ACHN (cell line): Measurements from ENCODE around the gene UPP2.

Experiments used
- DNase-seq: peaks from one replicate; pipeline ENCODE4 v3.0.0-alpha.2; 2015
- in situ Hi-C: cut with HindIII; loops from 2 replicates; pipeline ENCODE4 v1.10.0; 2017; ENCODE audit warnings: low sequenced_read_pairs, low pct_ligation_motif_present, low pct_unique_long_range_greater_than_20kb

UPP2 gene

DNA sequence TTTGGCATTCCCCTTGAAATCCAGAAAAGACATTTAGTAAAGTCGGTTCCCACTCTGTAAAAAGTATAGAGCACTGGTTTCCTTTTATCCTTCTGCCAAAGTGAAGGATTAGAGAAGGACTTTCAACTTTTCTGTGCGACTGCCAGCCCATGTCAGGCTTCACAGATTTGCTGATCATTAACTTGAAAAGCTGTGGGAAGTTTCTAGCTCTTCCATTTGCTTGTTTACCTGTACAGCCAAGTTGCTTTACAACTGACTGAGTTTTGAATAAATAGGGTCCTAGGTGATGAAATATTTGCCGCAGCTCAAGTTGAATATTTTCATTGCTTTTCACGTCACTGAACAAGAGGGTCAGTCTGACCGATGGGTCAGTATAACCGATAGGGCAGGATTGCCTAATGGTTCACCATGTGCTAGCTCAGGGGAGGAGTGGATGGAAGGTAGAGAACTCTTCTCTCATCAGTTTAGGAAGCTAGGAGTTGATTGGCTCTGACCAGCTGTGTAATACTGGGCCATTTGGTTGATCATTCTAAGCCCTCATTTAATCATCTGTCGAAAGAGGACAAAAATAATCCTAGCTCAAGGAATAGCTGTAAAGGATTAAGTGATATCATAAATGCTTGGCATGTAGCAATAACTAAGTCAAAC lies 30.4 kb downstream of the UPP2 start:
- peak; percentile 92 for DNase-seq
- in situ Hi-C loops: no loop called here

DNA sequence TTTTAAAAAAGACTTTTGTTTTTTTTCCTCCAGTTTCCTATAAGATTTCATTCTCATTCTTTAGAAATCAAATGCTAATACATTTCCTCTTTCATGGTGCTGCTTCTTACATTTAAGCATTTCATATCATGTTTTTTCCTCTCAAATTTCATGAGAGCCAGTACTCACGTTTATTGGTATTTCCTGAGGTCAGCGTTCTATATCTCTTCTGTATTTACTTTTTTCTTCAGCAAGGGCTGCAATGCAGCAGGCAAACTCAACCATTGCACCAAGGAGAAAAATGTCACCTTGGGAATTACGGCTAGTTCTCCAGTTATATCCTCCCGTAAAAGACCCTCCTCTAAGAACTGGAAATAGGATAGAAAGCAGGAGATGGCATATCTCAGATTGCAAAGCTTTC lies 32.4 kb downstream of the UPP2 start:
- DNase-seq: no peak
- in situ Hi-C loops: no loop called here

DNA sequence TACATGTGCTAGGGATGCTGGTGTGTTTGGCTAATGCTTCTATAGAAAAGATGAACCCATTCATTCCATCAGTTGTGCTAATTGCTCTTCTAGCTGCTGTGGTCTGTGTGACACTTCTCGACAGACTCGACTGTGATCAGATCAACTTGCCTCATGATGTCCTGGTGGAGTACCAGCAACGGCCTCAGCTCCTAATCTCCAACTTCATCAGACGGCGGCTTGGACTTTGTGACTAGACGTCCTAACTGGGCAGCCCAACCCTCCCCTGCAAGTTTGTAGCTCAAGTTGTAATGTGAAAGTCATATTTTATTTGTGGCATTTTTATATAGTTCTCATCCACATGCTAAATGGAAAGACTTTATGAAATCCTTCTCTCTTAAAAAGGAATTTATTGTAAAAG lies 33.0 kb downstream of the UPP2 start:
- no peak for DNase-seq

DNA sequence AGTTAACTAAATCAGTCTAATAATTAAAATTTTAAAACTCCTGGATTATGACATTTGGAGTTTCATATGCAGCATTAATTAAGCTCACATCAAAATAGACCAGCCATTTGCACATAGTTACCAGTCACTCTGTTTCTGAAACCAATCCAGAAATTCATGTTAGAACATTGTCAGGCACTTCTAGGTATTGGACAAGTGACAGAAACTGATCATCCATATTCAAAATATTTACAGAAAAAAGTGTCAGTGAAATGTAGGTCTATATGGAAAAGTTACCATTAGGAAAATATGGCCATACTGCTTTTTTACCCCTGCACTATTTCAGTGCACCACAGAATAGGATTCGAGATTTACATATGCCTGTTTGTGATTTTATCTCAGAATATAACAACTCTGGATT lies 33.4 kb downstream of the UPP2 start:
- in situ Hi-C loops: no loop called here
- no peak for DNase-seq

More for the DNA sequence above, 33.0 kb downstream of the UPP2 start:
- in situ Hi-C loops: no loop called here

DNA sequence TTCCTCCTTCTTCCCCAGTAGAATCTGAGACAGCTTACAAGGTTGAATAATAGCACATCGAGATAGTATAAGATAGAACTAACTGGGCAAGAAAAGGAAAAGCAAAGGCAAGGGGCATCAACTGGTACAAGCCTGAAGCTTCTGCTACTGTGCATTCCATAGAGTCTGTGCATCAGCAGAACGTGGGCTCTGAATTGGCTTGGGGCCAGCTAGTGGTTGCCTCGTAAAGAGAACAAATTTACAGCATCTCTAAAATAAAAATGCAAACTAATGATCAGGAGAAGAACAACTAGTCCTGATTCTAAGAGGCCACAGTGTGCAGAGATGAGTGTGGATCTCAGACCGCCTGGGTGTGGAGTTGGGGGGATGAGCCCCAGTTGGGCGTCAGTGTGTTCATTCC lies 36.6 kb downstream of the UPP2 start:
- in situ Hi-C loops: no loop called here

DNA sequence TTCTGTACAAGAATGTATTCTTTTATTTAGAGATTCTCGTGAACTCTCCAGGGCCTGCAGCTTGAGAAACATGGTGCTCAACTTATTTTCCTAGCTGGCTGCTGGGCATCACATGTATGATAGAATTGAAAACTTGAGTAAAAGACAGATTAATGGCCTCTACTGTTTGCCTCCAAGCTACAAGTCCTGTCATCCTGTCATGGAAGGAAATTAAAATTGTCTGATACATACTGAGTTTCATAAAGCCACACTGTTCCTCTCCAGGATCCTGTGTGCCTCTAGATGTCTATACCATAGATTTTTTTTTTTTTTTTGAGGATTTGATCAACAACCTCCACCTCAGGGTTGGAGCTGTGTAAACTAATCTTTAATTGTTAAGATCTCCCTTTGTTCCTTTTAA lies 38.5 kb downstream of the UPP2 start:
- no peak for DNase-seq
- in situ Hi-C loops: no loop called here

More for the DNA sequence above, 36.6 kb downstream of the UPP2 start:
- DNase-seq: no peak

DNA sequence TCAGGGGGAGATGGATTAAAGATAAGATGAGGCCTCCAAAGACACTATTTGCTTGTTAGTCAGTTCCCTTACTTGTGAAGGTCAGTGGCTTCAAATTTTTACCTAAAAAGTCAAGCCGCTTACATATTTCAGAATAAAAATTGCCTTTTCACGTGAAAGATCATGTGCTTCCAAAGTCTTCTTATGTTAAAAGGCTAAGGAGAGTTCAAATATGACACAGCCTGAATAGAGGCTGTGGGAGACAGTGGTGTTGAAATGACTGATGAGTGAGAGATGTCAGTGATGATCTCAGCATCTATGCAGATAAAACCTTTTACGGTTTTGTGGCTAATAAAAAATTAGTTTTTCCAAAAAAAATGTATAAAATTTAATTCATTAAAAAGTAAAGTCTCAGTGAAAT lies 40.5 kb downstream of the UPP2 start:
- in situ Hi-C loops: no loop called here
- no peak for DNase-seq

DNA sequence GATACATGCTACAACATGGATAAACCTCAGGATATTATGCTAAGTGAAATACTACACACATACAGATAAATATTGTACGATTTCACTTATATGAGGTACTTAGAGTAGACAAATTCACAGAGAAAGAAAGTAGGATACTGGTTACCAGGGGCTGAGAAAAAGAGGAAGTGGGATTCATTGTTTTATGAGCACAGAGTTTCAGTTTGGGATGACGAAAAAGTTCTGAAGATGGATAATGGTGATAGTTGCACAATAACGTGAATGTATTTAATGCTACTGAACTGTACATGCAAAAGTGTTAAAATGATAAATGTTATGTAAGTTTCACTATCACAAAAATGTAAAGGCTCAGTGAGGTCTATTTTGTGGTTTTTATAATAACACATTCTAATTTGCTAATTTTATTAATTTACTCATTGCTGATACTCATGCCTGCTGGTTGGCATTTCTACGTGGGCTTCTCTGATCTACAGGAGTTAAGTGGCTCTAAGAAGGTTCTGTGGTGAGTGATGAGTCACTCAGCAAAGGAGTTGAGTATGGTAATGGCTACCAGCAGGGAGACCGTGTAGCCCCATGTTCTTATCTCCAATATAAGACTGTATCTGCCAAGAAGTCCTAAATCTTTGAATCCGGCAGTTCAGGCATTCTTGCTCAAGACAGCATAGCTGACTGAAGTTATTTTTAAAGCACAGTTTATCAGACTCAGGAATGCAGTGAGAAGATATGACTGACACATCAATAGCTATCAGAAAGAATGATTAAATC lies 41.1 kb downstream of the UPP2 start:
- DNase-seq: no peak
- in situ Hi-C loops: no loop called here

DNA sequence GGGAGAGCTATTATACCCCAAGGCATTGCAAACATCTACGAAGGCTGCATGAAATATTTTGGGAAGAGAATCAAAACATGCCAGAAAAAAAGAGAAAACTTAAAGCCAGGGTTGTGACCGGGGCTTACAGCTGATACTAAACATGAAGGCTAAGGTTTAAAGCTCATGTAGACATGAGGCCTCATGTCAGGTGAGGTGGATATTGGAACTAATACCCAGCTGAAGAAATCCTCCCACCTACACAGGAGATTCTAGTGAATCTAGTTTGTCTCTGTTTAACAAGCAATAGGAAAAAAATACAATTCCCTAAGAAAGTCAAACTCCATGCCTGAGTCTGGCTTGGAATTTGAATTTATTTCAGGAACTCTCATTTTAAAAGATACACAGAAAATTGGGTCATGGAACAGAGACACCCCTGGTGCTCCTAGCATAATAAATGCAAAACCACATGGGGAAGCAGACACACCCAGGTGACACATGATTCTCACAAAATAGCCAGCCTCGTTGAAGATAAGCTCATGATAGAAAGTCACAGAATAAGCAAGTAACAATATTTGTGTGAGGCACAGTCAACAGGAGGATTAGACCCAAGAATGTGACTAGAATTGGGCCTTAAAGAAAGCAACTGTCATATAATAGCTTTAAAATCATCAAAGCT lies 42.2 kb downstream of the UPP2 start:
- in situ Hi-C loops: no loop called here
- DNase-seq: no peak

DNA sequence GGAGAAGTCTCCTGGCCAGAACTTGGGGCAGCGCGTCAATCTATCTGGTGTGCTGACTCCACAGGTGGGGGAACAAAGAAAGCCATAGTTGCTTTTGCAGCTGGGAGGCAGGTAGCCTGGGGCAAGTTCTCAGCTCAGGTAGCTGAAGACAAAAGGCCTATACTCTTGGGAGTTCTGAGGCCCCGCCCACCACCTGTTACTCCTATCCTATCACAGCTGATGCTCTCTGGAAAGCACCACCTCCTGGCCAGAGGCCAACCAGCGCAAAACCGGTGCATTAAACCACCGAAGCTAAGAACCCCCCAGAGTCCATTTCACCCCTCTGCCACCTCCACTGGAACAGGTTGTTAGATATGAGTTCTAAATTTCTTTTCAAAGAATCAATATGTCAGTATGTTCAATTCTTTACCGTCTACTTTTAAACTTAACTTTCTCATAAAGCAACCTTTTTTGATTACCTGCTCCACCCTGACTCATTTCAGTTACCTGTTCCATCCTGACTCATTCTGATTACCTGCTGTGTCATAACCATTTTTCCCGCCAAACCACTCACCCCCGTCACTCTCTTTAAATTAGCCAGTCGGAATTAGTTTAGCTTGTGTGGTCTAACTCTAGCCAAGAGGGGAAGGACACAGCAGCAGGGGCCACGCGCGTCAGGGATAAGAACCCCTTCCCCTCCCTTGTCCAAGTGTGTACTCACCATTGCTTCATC lies 43.4 kb downstream of the UPP2 start:
- no peak for DNase-seq
- in situ Hi-C loops: no loop called here

DNA sequence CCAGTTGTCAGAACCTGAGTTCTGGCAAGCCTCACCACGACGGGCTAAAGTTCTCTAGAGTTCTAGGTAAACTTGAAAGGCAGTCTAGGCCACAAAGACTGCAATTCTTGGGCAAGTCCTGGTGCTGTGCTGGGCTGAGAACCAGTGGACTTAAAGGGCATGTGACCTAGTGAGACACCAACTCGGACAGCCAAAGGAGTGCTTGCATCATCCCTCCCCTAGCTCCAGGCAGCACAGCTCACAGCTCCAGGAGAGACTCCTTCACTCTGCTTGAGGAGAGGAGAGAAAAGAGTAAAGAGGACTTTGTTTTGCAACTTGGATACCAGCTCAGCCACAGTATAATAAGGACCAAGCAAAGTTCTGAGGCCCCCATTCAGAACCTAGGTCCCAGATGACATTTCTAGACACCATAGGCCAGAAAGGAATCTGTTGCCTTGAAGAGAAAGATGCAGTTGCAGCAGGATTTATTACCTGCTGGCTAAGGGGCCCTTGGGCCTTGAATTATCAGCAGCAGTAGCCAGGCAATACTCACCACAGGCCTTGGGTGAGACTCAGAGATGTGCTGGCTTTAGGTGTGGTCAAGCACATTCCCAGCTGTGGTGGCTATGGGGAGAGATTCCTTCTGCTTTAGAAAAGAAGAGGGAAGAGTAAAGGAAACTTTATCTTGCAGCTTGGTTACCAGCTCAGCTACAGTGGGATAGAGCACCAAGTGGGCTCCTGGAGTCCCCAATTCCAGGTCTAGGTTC lies 51.8 kb downstream of the UPP2 start:
- DNase-seq: no peak
- in situ Hi-C loops: no loop called here

DNA sequence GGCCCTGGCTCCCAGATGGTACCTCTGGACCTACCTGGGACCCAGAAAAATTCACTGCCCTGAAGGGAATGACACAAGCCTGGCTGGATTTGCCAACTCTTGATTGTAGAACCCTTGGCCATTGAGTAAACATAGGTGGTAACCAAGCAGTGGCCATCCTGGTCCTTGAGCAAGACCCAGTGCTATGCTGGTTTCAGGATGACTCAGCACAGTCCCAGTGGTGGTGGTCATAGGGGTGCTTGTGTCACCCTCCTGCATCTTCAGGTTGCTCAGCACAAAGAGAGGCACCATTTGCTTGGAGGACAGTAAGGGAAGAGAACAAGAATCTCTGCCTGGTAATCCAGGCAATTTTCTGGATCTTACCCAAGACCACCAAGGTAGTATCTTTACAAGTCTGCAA lies 52.9 kb downstream of the UPP2 start:
- in situ Hi-C loops: no loop called here
- DNase-seq: no peak

DNA sequence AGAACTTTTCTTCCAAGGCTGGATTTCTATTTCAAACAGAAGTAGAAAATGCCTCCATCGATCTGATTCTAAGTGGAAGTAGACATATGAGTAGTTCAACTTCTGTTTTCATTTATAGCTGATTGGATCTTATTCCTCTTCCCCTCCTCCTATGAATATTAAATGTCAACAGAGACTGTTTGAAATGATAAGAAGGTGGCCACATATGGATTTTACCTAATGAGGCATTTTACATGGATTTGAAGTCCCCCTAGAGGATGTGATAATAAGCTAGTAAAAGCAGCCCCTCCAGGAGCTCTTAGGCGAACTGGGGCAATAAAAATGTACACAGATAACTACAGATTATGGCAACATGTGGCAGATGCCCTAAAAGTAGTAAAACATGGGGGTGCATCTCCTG lies 71.0 kb downstream of the UPP2 start:
- in situ Hi-C loops: no loop called here
- no peak for DNase-seq

DNA sequence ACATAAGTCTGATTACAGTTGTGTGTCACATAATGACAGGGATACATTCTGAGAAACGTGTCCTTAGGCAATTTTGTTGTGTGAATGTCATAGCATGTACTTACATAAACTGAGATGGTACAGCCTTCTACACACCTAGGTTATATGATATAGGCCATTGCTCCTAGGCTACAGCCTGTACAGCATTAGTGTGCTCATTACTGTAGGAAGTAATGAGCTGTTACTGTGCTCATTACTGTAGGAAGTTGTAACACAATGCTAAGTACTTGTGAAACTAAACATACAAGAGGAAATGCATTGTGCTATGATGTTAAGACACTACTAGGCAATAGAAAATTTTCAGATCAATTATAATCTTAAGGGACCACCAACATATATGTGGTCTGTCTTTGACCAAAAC lies 72.8 kb downstream of the UPP2 start:
- in situ Hi-C loops: no loop called here
- no peak for DNase-seq

DNA sequence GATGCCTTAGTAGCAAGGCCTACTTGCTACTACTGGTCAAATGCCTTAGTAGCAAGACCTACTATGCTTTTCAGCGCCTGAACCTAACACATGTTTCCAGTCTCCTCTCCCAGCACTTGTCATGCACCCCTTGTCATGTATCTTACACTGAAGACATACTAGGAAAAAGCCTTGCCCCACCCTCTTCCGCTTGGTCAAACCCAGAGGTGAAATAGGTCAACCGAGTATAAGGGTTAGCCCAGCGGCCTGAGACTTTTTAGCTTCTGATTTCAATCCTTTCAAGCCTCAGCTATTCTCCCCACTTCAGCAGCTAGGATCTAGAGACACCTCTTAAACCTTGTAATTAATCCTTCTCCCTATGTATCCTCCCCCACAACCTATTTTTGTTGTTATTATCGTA lies 73.3 kb downstream of the UPP2 start:
- in situ Hi-C loops: no loop called here
- no peak for DNase-seq

DNA sequence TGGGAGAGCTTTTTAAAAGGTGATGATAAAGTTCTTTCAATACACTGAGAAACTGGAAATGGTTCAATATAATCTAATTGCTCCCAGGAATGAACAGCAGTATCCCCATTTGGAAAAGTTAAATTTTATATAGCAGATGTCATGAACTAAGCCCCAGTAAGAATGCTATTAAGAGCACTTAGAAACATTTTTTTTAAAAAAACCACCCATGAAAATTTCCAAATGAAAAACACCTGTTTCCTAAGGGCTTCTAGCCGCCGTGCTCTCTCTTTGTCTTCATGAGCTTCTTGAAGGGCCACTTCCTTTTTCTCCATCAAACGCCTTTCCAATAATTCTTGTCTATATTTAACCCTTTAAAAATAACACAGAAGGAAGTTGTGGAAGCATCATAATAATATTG lies 77.0 kb downstream of the UPP2 start:
- in situ Hi-C loops: no loop called here
- no peak for DNase-seq

DNA sequence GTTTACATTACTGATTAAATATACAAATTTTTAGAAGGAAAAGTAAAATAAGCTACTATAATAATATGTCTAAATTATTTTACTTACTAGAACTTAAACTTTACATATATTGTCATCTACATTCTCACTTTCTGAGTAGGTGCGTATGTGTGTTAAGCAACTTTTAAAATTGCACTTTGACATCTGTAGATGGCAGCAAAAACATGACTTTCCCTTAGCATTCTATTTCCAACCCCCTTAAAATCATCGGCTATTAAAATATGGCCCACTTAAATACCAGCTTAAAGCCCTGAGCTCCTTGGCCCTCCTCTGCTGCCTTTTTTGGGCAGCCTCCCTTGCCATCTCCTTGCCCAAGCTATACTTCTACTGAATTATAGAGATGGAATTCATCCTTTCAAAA lies 78.0 kb downstream of the UPP2 start:
- peak; percentile 42 for DNase-seq

DNA sequence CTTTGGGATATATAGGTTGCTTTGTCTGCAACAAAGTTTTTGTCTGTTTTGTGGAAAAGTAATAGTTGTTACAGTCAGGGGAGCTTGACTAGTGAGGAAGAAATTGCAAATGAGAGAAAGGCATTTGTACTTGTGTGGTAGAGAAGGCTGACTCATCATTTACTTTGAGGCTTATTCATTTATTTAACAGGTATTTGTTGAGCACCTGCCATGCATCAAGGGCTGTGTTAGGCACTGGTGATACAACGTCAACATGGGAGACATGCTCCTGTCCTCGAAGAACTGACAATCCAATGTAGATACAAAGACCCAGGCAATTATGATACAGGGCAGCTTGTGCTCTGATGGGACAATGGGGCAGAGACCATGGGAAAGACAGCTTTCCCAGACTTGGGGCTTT lies 79.5 kb downstream of the UPP2 start:
- no peak for DNase-seq
- in situ Hi-C loops: no loop called here

More for the DNA sequence above, 78.0 kb downstream of the UPP2 start:
- in situ Hi-C loops: no loop called here
